GM23248 (cell line): ENCODE measurements around the gene SLC44A3.

Source experiments
- EZH2 ChIP-seq: fragments of 200-600 bp; sonication (generic); IDR thresholded peaks from 2 replicates; pipeline ENCODE4 v1.6.1; 2018; ENCODE audit warnings: antibody characterized with exemption, mild to moderate bottlenecking; ENCODE audit not compliant: insufficient read depth, poor library complexity, severe bottlenecking
- EZH2phosphoT487 ChIP-seq: fragments of 200-600 bp; sonication (generic); IDR thresholded peaks from 2 replicates; pipeline ENCODE4 v1.6.1; 2018; ENCODE audit warnings: antibody characterized with exemption, moderate library complexity, mild to moderate bottlenecking, low read depth; ENCODE audit not compliant: insufficient read depth

DNA sequence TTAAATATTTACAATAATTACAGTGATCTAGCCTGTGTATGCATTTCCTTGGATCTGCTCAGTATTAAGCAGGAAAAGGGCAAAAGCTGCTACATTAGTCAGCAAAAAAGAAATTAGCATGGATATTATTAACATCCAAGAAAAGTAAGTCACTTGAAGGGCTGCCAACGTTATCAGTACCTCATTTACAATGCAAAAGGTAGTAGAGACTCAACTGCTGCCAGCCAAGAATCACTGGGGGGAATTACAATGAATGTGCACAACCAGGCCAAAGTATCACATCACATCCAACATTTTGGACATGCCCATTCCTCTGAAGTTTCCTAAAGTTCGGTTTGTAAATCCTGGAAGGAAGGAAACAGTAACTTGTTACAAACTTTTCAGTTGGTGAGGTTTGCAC lies 104.8 kb downstream of the SLC44A3 start:
- TF ChIP-seq EZH2 = no peak
- no peak for TF ChIP-seq EZH2phosphoT487
